Measurements from ENCODE around the gene UBQLNL.

Gene UBQLNL

GRCh38 chr11:5507177-5507932 lies 9.1 kb downstream of the UBQLNL start:
- no peak for FAIRE-seq

GRCh38 chr11:5505363-5506048 lies 11.0 kb downstream of the UBQLNL start:
- no peak for FAIRE-seq

GRCh38 chr11:5504403-5504921 lies 12.0 kb downstream of the UBQLNL start:
- FAIRE-seq: no peak

GRCh38 chr11:5500393-5500801 lies 16.1 kb downstream of the UBQLNL start:
- FAIRE-seq: no peak

- FAIRE-seq: no peak
These were observed 16.8 kb downstream of the UBQLNL start for GRCh38 chr11:5499671-5500070.

- FAIRE-seq: no peak
These were observed 26.7 kb downstream of the UBQLNL start for GRCh38 chr11:5489576-5490357.

- no peak for FAIRE-seq
These were observed 27.6 kb downstream of the UBQLNL start for GRCh38 chr11:5488798-5489399.

- FAIRE-seq: no peak
These were observed 28.1 kb downstream of the UBQLNL start, which contains the start of gene OR52D1 for GRCh38 chr11:5488385-5488784. Gene OR52D1 (plus strand): TSS chr11:5488685. CDS start chr11:5488707, 22 bp downstream.

GRCh38 chr11:5486421-5486820 lies 30.1 kb downstream of the UBQLNL start:
- FAIRE-seq: no peak

GRCh38 chr11:5486003-5486402 lies 30.5 kb downstream of the UBQLNL start:
- FAIRE-seq: no peak

- no peak for FAIRE-seq
These were observed 40.2 kb downstream of the UBQLNL start for GRCh38 chr11:5476186-5476819.

- no peak for FAIRE-seq
These were observed 42.6 kb downstream of the UBQLNL start for GRCh38 chr11:5473921-5474320.

GRCh38 chr11:5467527-5467926 lies 49.0 kb downstream of the UBQLNL start:
- FAIRE-seq: no peak
